ENCODE data around the gene CACNA1D.
"Not testable (repeated sequence)": the region's sequence is repeated elsewhere in the genome, so short reads cannot be mapped to it uniquely, and the experiment has no call there.

DNA sequence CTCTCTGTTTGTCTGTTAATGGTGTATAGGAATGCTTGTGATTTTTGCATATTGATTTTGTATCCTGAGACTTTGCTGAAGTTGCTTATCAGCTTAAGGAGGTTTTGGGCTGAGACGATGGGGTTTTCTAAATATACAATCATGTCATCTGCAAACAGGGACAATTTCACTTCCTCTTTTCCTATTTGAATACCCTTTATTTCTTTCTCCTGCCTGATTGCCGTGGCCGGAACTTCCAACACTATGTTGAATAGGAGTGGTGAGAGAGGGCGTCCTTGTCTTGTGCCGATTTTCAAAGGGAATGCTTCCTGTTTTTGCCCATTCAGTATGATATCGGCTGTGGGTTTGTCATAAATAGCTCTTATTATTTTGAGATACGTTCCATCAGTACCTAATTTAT is 24.7 kb upstream of the CACNA1D start:
- TF ChIP-seq POLR2AphosphoS5 (IDR thresholded peaks at IDR 0.05), result not testable (repeated sequence)
- TF ChIP-seq, protein P1, sequence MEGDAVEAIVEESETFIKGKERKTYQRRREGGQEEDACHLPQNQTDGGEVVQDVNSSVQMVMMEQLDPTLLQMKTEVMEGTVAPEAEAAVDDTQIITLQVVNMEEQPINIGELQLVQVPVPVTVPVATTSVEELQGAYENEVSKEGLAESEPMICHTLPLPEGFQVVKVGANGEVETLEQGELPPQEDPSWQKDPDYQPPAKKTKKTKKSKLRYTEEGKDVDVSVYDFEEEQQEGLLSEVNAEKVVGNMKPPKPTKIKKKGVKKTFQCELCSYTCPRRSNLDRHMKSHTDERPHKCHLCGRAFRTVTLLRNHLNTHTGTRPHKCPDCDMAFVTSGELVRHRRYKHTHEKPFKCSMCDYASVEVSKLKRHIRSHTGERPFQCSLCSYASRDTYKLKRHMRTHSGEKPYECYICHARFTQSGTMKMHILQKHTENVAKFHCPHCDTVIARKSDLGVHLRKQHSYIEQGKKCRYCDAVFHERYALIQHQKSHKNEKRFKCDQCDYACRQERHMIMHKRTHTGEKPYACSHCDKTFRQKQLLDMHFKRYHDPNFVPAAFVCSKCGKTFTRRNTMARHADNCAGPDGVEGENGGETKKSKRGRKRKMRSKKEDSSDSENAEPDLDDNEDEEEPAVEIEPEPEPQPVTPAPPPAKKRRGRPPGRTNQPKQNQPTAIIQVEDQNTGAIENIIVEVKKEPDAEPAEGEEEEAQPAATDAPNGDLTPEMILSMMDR (IDR thresholded peaks at IDR 0.05), result not testable (repeated sequence)
